Measurements from ENCODE around the gene EPS15. TPM values are rescaled to one million over a fixed set of nuclear protein-coding genes. Genes with fewer than 3 reads are reported as not detected.
A peak's percentile ranks its signal among the peaks of the same experiment; 100 is the strongest.
"Not testable (repeated sequence)": the region's sequence is repeated elsewhere in the genome, so short reads cannot be mapped to it uniquely, and the experiment has no call there.

Gene EPS15
- total RNA-seq, 1 donor from 2014 or later, result 44.6 TPM

DNA sequence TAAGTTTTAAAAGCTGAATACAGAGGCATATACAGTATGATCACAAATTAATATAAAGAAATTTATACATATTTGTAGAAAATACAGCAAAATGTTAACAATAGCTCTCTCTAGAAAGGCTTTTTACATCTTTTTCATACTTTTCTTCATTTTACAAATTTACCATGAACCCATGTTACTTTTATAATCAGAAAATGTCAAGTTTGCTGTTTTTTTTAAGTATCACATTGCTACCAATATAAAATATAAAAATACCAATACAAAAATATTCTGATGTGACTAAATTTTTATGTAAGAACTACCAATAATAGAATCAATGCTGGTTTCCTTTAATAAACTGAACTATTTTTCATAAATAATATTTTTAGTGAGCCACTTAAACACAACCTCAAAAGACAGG, 104.3 kb downstream of the EPS15 start:
- no peaks in the 10 kb centered on the region for H3K9me3 ChIP-seq
- no peak overlapping the region for H3K27ac ChIP-seq
- peaks cover 0 to 27% of the 10 kb centered on the region in 2 donors for H3K4me1 ChIP-seq
- no peak overlapping the region for H3K4me3 ChIP-seq
- no peaks in the 10 kb centered on the region for H3K27me3 ChIP-seq
- TF ChIP-seq, protein P1, sequence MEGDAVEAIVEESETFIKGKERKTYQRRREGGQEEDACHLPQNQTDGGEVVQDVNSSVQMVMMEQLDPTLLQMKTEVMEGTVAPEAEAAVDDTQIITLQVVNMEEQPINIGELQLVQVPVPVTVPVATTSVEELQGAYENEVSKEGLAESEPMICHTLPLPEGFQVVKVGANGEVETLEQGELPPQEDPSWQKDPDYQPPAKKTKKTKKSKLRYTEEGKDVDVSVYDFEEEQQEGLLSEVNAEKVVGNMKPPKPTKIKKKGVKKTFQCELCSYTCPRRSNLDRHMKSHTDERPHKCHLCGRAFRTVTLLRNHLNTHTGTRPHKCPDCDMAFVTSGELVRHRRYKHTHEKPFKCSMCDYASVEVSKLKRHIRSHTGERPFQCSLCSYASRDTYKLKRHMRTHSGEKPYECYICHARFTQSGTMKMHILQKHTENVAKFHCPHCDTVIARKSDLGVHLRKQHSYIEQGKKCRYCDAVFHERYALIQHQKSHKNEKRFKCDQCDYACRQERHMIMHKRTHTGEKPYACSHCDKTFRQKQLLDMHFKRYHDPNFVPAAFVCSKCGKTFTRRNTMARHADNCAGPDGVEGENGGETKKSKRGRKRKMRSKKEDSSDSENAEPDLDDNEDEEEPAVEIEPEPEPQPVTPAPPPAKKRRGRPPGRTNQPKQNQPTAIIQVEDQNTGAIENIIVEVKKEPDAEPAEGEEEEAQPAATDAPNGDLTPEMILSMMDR (IDR thresholded peaks at IDR 0.05), result no peak
- DNase-seq (ENCODE audit: low spot score in 2 of 2), result no peak
- H3K36me3 ChIP-seq, result peaks cover 0 to 2% of the 10 kb centered on the region in 2 donors
- intact Hi-C loops (cut with DNase I), result no loop called here

DNA sequence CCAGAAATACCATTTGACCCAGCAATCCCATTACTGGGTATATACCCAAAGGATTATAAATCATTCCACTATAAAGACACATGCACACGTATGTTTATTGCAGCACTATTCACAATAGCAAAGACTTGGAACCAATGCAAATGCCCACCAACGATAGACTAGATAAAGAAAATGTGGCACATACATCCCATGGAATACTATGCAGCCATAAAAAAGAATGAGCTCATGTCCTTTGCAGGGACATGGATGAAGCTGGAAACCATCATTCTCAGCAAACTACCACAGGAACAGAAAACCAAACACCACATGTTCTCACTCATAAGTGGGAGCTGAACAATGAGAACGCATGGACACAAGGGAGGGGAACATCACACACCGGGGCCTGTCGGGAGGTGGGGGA, 107.2 kb downstream of the EPS15 start:
- DNase-seq (ENCODE audit: low spot score in 2 of 2); H3K4me3 ChIP-seq; H3K27ac ChIP-seq; H3K27me3 ChIP-seq; intact Hi-C loops (cut with DNase I); H3K9me3 ChIP-seq: not testable (repeated sequence)
- peaks cover 25 to 29% of the 10 kb centered on the region in 2 donors for H3K36me3 ChIP-seq
- H3K4me1 ChIP-seq, result peaks cover 0 to 18% of the 10 kb centered on the region in 2 donors

DNA sequence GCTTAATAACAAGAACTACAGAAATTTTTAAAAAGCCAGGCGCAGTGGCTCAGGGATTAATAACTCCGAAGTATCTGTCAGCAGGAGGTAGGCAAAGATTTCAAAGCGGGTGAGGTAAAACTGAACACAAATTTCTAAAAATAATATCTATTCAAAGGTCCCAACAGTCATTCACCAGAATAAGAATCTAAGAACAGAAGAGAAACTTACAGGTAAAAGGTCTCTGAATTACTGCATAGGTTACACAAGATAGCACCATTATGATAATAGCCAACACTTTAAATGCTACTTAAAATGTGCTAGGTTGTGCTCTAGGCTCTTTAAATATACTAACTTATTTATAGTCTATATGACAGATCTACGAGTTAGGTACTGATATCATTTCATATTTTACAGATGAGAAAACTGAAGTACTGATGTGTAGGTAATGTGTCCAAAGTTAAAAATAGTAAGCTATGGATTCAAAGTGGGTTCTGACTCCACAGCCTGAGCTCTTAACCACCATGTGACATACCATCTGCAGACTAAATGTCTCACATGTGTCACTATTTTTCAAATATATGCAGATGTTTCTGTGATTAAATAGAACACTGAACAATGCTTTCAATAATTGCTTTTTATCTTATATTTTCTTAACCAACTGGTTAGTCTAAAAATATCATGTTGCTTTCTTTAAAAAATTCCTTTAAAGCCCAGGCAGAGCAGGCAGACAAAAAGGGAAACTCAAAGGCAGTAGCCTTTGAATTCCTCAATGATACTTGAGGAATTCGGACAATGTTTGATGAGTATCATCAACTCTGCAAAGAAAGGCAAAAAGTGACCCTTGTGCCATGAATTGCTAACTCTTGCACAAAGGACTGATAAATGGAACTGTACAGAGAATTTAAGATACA, 108.3 kb downstream of the EPS15 start:
- TF ChIP-seq, protein P1 (IDR thresholded peaks at IDR 0.05), result no peak
- H3K27ac ChIP-seq, result peak overlapping the region; percentile 28 to 47
- no peak overlapping the region for H3K4me3 ChIP-seq
- intact Hi-C loops (cut with DNase I), result no loop called here
- no peak for DNase-seq (ENCODE audit: low spot score in 2 of 2)
- H3K27me3 ChIP-seq, result no peaks in the 10 kb centered on the region
- peaks cover 32 to 34% of the 10 kb centered on the region in 2 donors for H3K36me3 ChIP-seq
- H3K9me3 ChIP-seq, result no peaks in the 10 kb centered on the region
- peaks cover 0 to 15% of the 10 kb centered on the region in 2 donors for H3K4me1 ChIP-seq

DNA sequence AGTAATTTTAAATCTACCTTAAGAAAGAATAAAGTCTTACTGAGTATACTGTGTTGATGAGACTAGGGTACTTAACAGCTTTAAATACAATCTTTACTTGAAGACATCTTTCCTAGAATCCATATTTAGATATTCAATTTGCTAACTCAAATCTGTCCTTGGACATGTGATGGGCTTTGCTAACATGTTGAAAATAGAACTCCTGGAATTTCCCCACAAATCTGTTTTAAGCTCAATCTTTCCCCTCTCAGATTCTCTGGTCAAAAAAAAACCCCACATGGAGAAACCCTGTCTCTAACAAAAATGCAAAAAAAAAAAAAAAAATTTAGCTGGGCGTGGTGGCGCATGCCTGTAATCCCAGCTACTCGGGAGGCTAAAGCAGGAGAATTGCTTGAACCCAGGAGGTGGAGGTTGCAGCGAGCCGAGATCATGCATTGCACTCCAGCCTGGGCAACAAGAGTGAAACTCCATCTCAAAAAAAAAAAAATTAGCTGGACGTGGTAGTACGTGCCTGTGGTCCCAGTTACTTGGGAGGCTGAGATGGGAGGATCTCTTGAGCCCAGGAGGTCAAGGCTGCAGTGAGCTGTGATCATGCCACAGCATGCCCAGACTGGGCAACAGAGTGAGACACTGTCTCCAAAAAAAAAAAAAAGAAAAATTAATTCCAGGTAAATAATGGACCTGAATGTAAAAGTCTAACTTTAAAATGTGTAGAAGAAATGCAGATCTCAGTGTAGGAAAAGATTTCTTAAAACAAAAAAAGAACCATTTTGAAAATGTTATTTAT, 109.1 kb downstream of the EPS15 start:
- intact Hi-C loops (cut with DNase I); H3K27me3 ChIP-seq; DNase-seq (ENCODE audit: low spot score in 2 of 2); H3K9me3 ChIP-seq; H3K4me3 ChIP-seq: not testable (repeated sequence)
- peaks cover 41 to 42% of the 10 kb centered on the region in 2 donors for H3K36me3 ChIP-seq
- H3K4me1 ChIP-seq, result peaks cover 0 to 14% of the 10 kb centered on the region in 2 donors
- peak overlapping the region; percentile 17 to 28 for H3K27ac ChIP-seq

DNA sequence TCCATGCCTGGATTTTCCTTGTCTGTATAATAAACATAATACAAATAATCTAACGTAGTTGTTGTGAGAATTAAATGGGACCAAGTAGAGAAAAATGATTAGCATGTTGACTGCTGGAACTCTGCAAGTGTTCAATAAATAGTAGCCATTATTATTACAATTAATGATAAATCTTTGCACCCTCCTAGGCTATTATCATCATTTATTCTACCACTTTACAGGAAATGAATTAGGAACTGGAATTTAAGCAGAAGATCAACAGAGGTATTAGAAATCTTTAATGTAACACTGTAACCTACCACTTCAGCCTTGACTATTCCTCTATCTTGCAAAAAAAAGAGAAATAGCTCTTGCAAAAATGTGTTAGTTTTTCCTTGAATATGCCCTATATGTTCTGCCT, 126.8 kb downstream of the EPS15 start:
- Histone ChIP-seq H3K4me3 (no peak overlapping the region), H3K36me3 (peaks cover 26 to 28% of the 10 kb centered on the region in 2 donors)
- DNase-seq (ENCODE audit: low spot score in 2 of 2), result no peak

DNA sequence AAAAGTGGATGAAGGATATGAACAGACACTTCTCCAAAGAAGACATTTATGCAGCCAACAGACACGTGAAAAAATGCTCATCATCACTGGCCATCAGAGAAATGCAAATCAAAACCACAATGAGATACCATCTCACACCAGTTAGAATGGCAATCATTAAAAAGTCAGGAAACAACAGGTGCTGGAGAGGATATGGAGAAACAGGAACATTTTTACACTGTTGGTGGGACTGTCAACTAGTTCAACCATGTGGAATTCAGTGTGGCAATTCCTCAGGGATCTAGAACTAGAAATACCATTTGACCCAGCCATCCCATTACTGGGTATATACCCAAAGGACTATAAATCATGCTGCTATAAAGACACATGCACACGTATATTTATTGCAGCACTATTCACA, 128.4 kb downstream of the EPS15 start:
- H3K4me1 ChIP-seq; H3K9me3 ChIP-seq; H3K27me3 ChIP-seq; H3K27ac ChIP-seq; intact Hi-C loops (cut with DNase I); DNase-seq (ENCODE audit: low spot score in 2 of 2); H3K4me3 ChIP-seq: not testable (repeated sequence)
- H3K36me3 ChIP-seq, result peaks cover 19 to 26% of the 10 kb centered on the region in 2 donors

More for the DNA sequence above, 126.8 kb downstream of the EPS15 start:
- H3K9me3 ChIP-seq, result no peaks in the 10 kb centered on the region
- no peak overlapping the region for H3K27ac ChIP-seq
- H3K27me3 ChIP-seq, result no peaks in the 10 kb centered on the region
- TF ChIP-seq, protein P1 (IDR thresholded peaks at IDR 0.05), result no peak
- intact Hi-C loops (cut with DNase I), result no loop called here
- H3K4me1 ChIP-seq, result no peaks in the 10 kb centered on the region

DNA sequence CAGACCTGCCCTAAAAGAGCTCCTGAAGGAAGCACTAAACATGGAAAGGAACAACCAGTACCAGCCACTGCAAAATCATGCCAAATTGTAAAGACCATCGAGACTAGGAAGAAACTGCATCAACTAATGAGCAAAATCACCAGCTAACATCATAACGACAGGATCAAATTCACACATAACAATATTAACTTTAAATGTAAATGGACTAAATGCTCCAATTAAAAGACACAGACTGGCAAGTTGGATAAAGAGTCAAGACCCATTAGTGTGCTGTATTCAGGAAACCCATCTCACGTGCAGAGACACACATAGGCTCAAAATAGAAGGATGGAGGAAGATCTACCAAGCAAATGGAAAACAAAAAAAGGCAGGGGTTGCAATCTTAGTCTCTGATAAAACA, 131.8 kb downstream of the EPS15 start:
- H3K27ac ChIP-seq; intact Hi-C loops (cut with DNase I); H3K27me3 ChIP-seq; H3K4me1 ChIP-seq; H3K9me3 ChIP-seq; DNase-seq (ENCODE audit: low spot score in 2 of 2); H3K4me3 ChIP-seq: not testable (repeated sequence)
- H3K36me3 ChIP-seq, result peaks cover 19 to 46% of the 10 kb centered on the region in 2 donors

DNA sequence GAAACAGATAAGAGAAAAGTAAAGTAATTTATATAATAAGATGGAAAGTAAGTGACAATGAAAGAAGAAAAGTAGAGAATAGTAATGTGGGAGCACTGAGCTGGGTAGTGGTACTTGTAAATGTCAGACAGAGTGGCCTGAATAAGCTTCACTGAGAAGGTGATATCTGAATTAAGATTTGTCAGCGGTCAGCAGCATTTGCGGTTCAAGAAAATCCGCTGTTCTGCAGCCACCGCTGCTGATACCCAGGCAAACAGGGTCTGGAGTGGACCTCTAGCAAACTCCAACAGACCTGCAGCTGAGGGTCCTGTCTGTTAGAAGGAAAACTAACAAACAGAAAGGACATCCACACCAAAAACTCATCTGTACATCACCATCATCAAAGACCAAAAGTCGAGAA, 132.8 kb downstream of the EPS15 start:
- intact Hi-C loops (cut with DNase I); H3K27me3 ChIP-seq; H3K4me1 ChIP-seq; H3K27ac ChIP-seq; H3K9me3 ChIP-seq; H3K4me3 ChIP-seq; DNase-seq (ENCODE audit: low spot score in 2 of 2): not testable (repeated sequence)
- peaks cover 10 to 36% of the 10 kb centered on the region in 2 donors for H3K36me3 ChIP-seq
